Gastroesophageal sphincter (tissue), 3 donors: Measurements from ENCODE around the gene TFB2M.

Experiments
- CTCF ChIP-seq, 4 experiments: fragments of 200-600 bp in 2 of 4; fragments of 450-650 bp in 2 of 4; sonication (generic) in 1 of 4; IDR thresholded peaks; one replicate each; pipeline ENCODE4 v1.5.1; 2017 to 2019; ENCODE audit warnings: antibody characterized with exemption in 4 of 4, mild to moderate bottlenecking in 2 of 4, moderate library complexity in 2 of 4
- EP300 ChIP-seq: sonication (generic); formaldehyde crosslinking; IDR thresholded peaks from one replicate; pipeline ENCODE4 v1.6.1; 2017; ENCODE audit warnings: antibody characterized with exemption, mild to moderate bottlenecking
- POLR2A ChIP-seq, 2 donors: fragments of 450-650 bp; IDR thresholded peaks; one replicate each; pipeline ENCODE4 v1.6.1; 2017; ENCODE audit warnings: antibody characterized with exemption in 2 of 2, mild to moderate bottlenecking in 2 of 2, moderate library complexity in 1 of 2

- TF ChIP-seq CTCF (IDR thresholded peaks at IDR 0.05) (no peak), EP300 (no peak), POLR2A (IDR thresholded peaks at IDR 0.05) (no peak)
These were observed 47.2 kb upstream of the TFB2M start for GRCh38 chr1:246613096-246613758.
